Measurements from ENCODE around the gene USP5. TPM values are rescaled to one million over a fixed set of nuclear protein-coding genes. Genes with fewer than 3 reads are reported as not detected.

The USP5 gene
- total and polyA plus RNA-seq, 2 of the 8 experiments (the other 6 are each of a cell fraction or from before 2014, with no cell fraction given) = 66.5 to 148 TPM

GRCh38 chr12:6899427-6899826 is 47.5 kb downstream of the USP5 start:
- H4K5ac ChIP-seq (ENCODE audit: insufficient read length, low read depth, low read length) = no peak overlapping the region
- no peak overlapping the region for H2AK5ac ChIP-seq (ENCODE audit: low read depth, low read length)
- H3K23me2 ChIP-seq (ENCODE audit: low read depth, low read length) = no peaks in the 10 kb centered on the region
- H3K9ac ChIP-seq (replicated peaks in 1 of 4; ENCODE audit: extremely low read depth in 1 of 4, low read depth in 3 of 4, low read length in 3 of 4) = no peak overlapping the region
- H3K9me3 ChIP-seq (ENCODE audit: insufficient read depth in 2 of 2, low read depth in 1 of 2, low read length in 1 of 2) = no peaks in the 10 kb centered on the region
- H2BK120ac ChIP-seq (replicated peaks; ENCODE audit: low read depth, low read length) = no peak overlapping the region
- no peak overlapping the region for H2BK20ac ChIP-seq (ENCODE audit: low read length)
- no peak overlapping the region for H4K91ac ChIP-seq (replicated peaks; ENCODE audit: insufficient read length, low read length)
- H3K14ac ChIP-seq (ENCODE audit: insufficient read length) = no peak overlapping the region
- no peaks in the 10 kb centered on the region for H3K79me2 ChIP-seq (ENCODE audit: control insufficient read depth in 1 of 2, insufficient read depth in 2 of 2, low read length in 2 of 2)
- no peak overlapping the region for H3K18ac ChIP-seq (ENCODE audit: extremely low read depth, low read length)
- 82% methylated on average over 5 of the region's 5 CpGs; no CpG with 5 or more reads in 1 of the 2 experiments for WGBS, 2 experiments (ENCODE audit: extremely low coverage in 1 of 2, insufficient coverage in 1 of 2, insufficient read length in 1 of 2, insufficient replicate concordance in 2 of 2, low coverage in 1 of 2, low lambda C conversion rate in 2 of 2, missing lambda C conversion rate in 1 of 2)
- no peak overlapping the region for H3K27ac ChIP-seq (ENCODE audit: low read depth, low read length)
- H3K4me3 ChIP-seq (ENCODE audit: extremely low read depth in 1 of 4, insufficient read depth in 2 of 4, low read depth in 3 of 4, low read length in 4 of 4) = no peak overlapping the region
- H3K27me3 ChIP-seq (replicated peaks in 1 of 4; ENCODE audit: control insufficient read depth in 3 of 4, extremely low read depth in 1 of 4, insufficient read depth in 3 of 4, low read length in 3 of 4) = no peaks in the 10 kb centered on the region
- H3K23ac ChIP-seq (ENCODE audit: insufficient read length) = no peak overlapping the region
- H3K56ac ChIP-seq (replicated peaks; ENCODE audit: insufficient read length, low read depth, low read length) = no peak overlapping the region
- H2AFZ ChIP-seq (ENCODE audit: low read length) = no peak overlapping the region
- peaks cover 0 to 8% (median 6%) of the 10 kb centered on the region in 4 experiments; a peak in 3 of 7 replicates for H3K4me1 ChIP-seq (replicated peaks in 1 of 4; ENCODE audit: control insufficient read depth in 3 of 4, insufficient read depth in 4 of 4, low read length in 3 of 4)
- H3K36me3 ChIP-seq (ENCODE audit: control insufficient read depth in 2 of 4, insufficient read depth in 4 of 4, low read length in 3 of 4) = no peaks in the 10 kb centered on the region
- POLR2A ChIA-PET (ENCODE audit: partially characterized antibody) = interaction anchor here (0.9 to 2.1 kb wide), 4 partner anchors 12 to 45 kb away, joined by 3 to 8 read pairs (median 6); partner anchors contain the start of genes C12orf57 and RNU7-1
- H3K4ac ChIP-seq (replicated peaks; ENCODE audit: insufficient read length, low read depth, low read length) = no peak overlapping the region
- CTCF ChIA-PET (ENCODE audit: partially characterized antibody) = interaction anchor here (0.8 to 13.0 kb wide), 6 partner anchors 8 to 39 kb away, joined by 3 to 74 read pairs (median 11); partner anchors contain the start of genes ENO2, SPSB2 and TPI1
- no peak overlapping the region for H3K4me2 ChIP-seq (ENCODE audit: insufficient read depth in 1 of 2, low read depth in 2 of 2, low read length in 2 of 2)
- no peaks in the 10 kb centered on the region for H4K20me1 ChIP-seq (replicated peaks in 1 of 2; ENCODE audit: control insufficient read depth in 1 of 2, insufficient read depth in 2 of 2, low read length in 2 of 2)
- DNase-seq (ENCODE audit: low read depth in 1 of 2, low spot score in 2 of 2) = no peak
- H3K79me1 ChIP-seq (ENCODE audit: low read depth, low read length) = no peaks in the 10 kb centered on the region
- no peak overlapping the region for H2BK12ac ChIP-seq (ENCODE audit: low read depth, low read length)
- no peak overlapping the region for H4K8ac ChIP-seq (ENCODE audit: extremely low read depth, insufficient read depth, low read length)
- no peak for TF ChIP-seq ASH2L (IDR thresholded peaks at IDR 0.05; ENCODE audit: low read length)
- TF ChIP-seq GABPA (IDR thresholded peaks at IDR 0.05; ENCODE audit: borderline replicate concordance, insufficient read depth, low read length) = no peak
- TF ChIP-seq KDM1A (IDR thresholded peaks at IDR 0.05; ENCODE audit: borderline replicate concordance, low read length) = no peak
- no peak for TF ChIP-seq NANOG (IDR thresholded peaks at IDR 0.05; ENCODE audit: insufficient read depth, low read depth, low read length, poor library complexity, severe bottlenecking)
- no peak overlapping the region for H2BK15ac ChIP-seq (ENCODE audit: low read length)
- no peak overlapping the region for H2BK5ac ChIP-seq (ENCODE audit: low read depth, low read length)
- FAIRE-seq = no peak

Measured in H1 (cell line).